ENCODE results near the gene RRAD.

DNA sequence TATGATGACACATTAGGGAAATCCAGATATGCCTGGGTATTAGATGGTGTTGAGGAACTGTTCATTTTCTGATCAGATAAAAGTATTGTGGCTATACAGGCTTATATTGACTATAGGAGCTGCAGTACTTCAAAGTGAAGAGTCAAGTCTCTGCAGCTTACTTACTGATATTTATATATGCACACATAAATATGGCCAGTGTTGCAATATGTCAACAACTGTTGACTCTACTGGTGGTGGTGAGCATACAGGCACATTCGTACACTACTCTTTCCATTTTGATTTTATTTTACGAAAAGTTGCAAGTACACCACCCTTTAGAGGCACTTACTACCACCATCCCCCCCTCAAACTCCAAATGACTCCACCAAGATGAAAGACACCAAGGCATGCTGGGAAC lies 6.3 kb upstream of the RRAD start:
- TF ChIP-seq CTCF (IDR thresholded peaks at IDR 0.05; ENCODE audit: low read depth, low read length, poor library complexity, severe bottlenecking) (no peak), EZH2phosphoT487 (IDR thresholded peaks at IDR 0.05; ENCODE audit: borderline replicate concordance, low read length) (no peak)

Data from DOHH2 (cell line).